K562 (cell line): Measurements from ENCODE around the gene PSMG3. TPM values are rescaled to one million over a fixed set of nuclear protein-coding genes. Genes with fewer than 3 reads are reported as not detected.

Source experiments
- BRD4 ChIP-seq: fragments of 200-600 bp; sonication (generic); IDR thresholded peaks from 2 replicates; pipeline ENCODE4 v1.6.1; 2017; ENCODE audit warnings: inconsistent platforms
- CTCFL ChIP-seq: IDR thresholded peaks from 2 replicates; pipeline ENCODE4 v1.6.1; 2011; ENCODE audit warnings: borderline replicate concordance, low read depth, mild to moderate bottlenecking, moderate library complexity, low read length; ENCODE audit not compliant: insufficient read depth, poor library complexity, severe bottlenecking
- EGR1 ChIP-seq: fragments of 450-650 bp; conservative IDR thresholded peaks from 2 replicates; pipeline ENCODE4 v1.6.1; 2017; ENCODE audit warnings: mild to moderate bottlenecking
- FIP1L1 ChIP-seq: fragments of 200-400 bp; formaldehyde crosslinking; IDR thresholded peaks from 2 replicates; pipeline ENCODE4 v1.6.1; 2018; ENCODE audit warnings: mild to moderate bottlenecking, low read depth, low read length; ENCODE audit not compliant: poor library complexity, severe bottlenecking
- FOXA1 ChIP-seq: fragments of 450-650 bp; IDR thresholded peaks from 2 replicates; pipeline ENCODE4 v1.6.1; 2016; ENCODE audit warnings: mild to moderate bottlenecking, borderline replicate concordance
- FOXA3 ChIP-seq, 2 experiments: fragments of 450-650 bp in 1 of 2; sonication (generic) in 1 of 2; formaldehyde crosslinking; IDR thresholded peaks in 1 of 2; conservative IDR thresholded peaks in 1 of 2; 2 replicates each; pipeline versions ENCODE4 v1.4.0 to v1.8.0; 2020 to 2022; ENCODE audit warnings: mild to moderate bottlenecking in 2 of 2, missing genetic modification reagents in 1 of 2
- FOXP1 ChIP-seq: sonication (generic); formaldehyde crosslinking; IDR thresholded peaks from 2 replicates; pipeline ENCODE4 v1.8.0; 2022; ENCODE audit warnings: mild to moderate bottlenecking, missing genetic modification reagents
- GABPB1 ChIP-seq: sonication (generic); formaldehyde crosslinking; IDR thresholded peaks from 2 replicates; pipeline ENCODE4 v1.8.0; 2022; ENCODE audit warnings: mild to moderate bottlenecking, missing genetic modification reagents
- GATAD2A ChIP-seq: fragments of 450-650 bp; IDR thresholded peaks from 2 replicates; pipeline ENCODE4 v1.6.1; 2017
- MED1 ChIP-seq: sonication (generic); formaldehyde crosslinking; IDR thresholded peaks from 2 replicates; pipeline ENCODE4 v1.8.1; 2023; ENCODE audit warnings: missing genetic modification reagents, borderline replicate concordance
- MXI1 ChIP-seq: IDR thresholded peaks from 2 replicates; pipeline ENCODE4 v1.6.1; 2011; ENCODE audit warnings: low read depth, mild to moderate bottlenecking, improper control_type of control experiment, low read length
- NCOR1 ChIP-seq: fragments of 450-650 bp; IDR thresholded peaks from 2 replicates; pipeline ENCODE4 v1.6.1; 2016; ENCODE audit warnings: mild to moderate bottlenecking, moderate library complexity
- NKRF ChIP-seq: fragments of 450-650 bp; IDR thresholded peaks from 2 replicates; pipeline ENCODE4 v1.6.1; 2016; ENCODE audit warnings: borderline replicate concordance
- RHOXF2B ChIP-seq: fragments of 250-450 bp; sonication (Bioruptor Pico); conservative IDR thresholded peaks from 2 replicates; pipeline ENCODE4 v1.5.1; 2021
- SETDB1 ChIP-seq: IDR thresholded peaks from one replicate; pipeline ENCODE4 v1.6.1; 2012; ENCODE audit warnings: low read length, control low read depth, inconsistent platforms
- polyA plus RNA-seq, 8 experiments: library from polyadenylated mRNA; depleted of rRNA in 4 of 8; stranded (reverse) in 5 of 8; unstranded in 3 of 8; fragments of >200 nt; fragmentation: Nextera tagmentation in 2 of 8; fragmentation: Illumina TruSeq in 1 of 8; extraction: Ambion mirVana in 2 of 8; extraction: Trizol in 1 of 8; gene quantifications; 2 replicates each; pipeline versions ENCODE4 v1.2.1 to v1.2.3, GENCODE V29; 2011 to 2014; ENCODE audit warnings: inconsistent platforms in 1 of 8, missing spikeins in 1 of 8
- total RNA-seq, 7 experiments: library from RNA; depleted of rRNA in 6 of 7; stranded (reverse); fragments of >200 nt in 6 of 7; fragmentation: Illumina TruSeq in 2 of 7; extraction: Trizol in 2 of 7; gene quantifications; 2 replicates each; pipeline versions ENCODE4 v1.2.1 to v1.2.3, GENCODE V29; 2011 to 2021; ENCODE audit warnings: low replicate concordance in 1 of 7

PSMG3 gene
- total and polyA plus RNA-seq, 9 of the 15 experiments (the other 6 are each of a cell fraction or from before 2014, with no cell fraction given) = 34.8 to 122 (median 80.1) TPM

- TF ChIP-seq EGR1 (no peak), MED1 (CRISPR knock-in tag) (no peak), FOXA1 (no peak), GATAD2A (no peak), BRD4 (no peak), SETDB1 (no peak), CTCFL (no peak), GABPB1 (no peak), MXI1 (no peak), FIP1L1 (no peak), RHOXF2B (CRISPR knock-in tag) (no peak), FOXP1 (CRISPR knock-in tag) (0 out of 2 replicates have a peak, but pooled peaks have one; percentile 4), FOXA3 (CRISPR knock-in tag; conservative IDR thresholded peaks at IDR 0.05 in 1 of 2, IDR thresholded peaks at IDR 0.05 in 1 of 2) (no peak), NKRF (no peak), NCOR1 (no peak)
These were observed 11.5 kb downstream of the PSMG3 start (continued) for GRCh38 chr7:1558181-1558811.
